H54 (cell line): ENCODE data around the gene MTIF3.

Experiments
- DNase-seq: peaks from one replicate; pipeline ENCODE4 v3.0.0; 2011; ENCODE audit warnings: low spot score, mixed read lengths; ENCODE audit not compliant: insufficient read length
- FAIRE-seq: peaks from 3 replicates; lab custom pipeline; 2011; peaks lifted over from hg19 to GRCh38; lab: Jason Lieb, UNC
- POLR2A ChIP-seq: IDR thresholded peaks from 2 replicates; pipeline ENCODE4 v1.6.1; 2011; ENCODE audit warnings: low read depth, mild to moderate bottlenecking, low read length

The MTIF3 gene

DNA sequence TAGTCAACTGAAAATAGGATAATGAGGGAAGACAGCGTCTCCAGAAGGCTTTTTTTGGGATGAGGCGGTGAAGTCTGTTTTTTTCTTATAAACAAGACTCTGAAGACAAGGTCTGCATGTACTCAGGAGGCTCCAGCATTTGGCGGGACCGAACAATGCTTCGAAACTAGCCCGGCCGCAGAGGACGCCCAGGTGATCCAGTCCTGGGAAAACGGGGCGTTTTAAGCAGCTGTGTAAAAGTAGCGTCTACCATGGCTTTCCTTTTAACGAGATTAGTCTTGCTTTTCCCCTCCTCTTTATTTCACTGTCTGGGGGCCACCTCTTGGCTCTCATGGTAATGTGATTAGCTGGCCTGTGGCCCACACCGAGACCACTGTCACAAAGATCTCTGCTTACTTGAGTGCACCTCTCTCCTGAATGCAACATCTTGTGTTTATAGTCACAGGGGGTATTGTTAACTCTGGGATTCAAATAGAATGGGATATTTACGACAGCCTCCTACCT is 55.3 kb downstream of the MTIF3 start:
- DNase-seq = no peak
- no peak for FAIRE-seq
- TF ChIP-seq POLR2A = no peak

DNA sequence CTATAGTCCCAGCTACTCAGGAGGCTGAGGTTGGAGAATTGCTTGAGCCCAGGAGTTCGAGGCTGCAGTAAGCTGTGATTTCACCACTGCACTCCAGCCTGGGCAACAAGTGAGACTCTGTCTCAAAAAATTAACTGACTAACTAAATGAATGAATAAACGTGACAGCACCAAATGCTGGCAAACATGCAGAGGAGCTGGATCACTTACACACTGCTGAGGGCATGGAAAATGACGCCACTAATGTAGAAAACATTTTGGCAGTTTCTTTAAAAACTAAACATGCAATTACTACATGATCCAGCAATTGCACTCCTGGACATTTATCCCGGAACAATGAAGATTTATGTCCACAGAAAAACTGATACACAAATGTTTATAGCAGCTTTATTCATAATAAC is 57.3 kb downstream of the MTIF3 start:
- DNase-seq (no peak), FAIRE-seq (no peak)
- TF ChIP-seq POLR2A = no peak

DNA sequence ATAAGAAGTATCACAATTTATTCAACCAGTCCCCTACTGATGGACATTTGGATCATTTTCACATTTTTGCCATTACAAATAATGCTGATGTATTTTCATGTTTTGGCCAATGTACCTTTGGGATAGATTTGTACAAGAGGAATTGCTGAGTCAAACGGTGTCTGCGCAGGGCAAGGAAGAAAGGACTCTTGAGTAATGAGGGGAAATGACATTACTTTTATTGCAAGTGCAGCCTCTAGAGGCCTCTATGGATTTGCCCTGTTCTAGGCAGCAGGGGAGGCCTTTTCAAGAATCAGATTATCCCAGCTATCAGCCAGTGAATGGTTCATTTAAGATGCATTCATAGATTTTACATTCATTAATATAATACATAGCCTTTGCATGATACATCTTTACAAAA is 58.9 kb downstream of the MTIF3 start:
- FAIRE-seq (no peak), DNase-seq (no peak)
- no peak for TF ChIP-seq POLR2A

DNA sequence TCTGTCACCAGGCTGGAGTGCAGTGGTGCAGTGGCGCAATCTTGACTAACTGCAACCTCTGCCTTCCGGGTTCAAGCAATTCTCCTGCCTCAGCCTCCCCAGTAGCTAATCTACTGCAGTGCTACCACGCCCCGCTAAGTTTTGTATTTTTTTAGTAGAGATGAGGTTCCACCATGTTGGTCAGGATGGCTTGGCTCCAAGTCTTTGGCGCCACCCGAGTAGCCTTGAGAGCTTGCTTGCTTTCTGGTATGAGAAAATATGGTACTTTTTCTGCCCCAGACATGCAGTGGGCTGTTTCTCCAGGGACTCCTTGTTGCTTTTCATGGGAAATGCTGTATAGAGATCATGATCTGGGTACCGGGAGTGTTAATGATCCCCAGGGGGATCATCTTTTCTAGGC is 60.5 kb downstream of the MTIF3 start:
- no peak for DNase-seq
- FAIRE-seq = no peak
- TF ChIP-seq POLR2A = no peak

DNA sequence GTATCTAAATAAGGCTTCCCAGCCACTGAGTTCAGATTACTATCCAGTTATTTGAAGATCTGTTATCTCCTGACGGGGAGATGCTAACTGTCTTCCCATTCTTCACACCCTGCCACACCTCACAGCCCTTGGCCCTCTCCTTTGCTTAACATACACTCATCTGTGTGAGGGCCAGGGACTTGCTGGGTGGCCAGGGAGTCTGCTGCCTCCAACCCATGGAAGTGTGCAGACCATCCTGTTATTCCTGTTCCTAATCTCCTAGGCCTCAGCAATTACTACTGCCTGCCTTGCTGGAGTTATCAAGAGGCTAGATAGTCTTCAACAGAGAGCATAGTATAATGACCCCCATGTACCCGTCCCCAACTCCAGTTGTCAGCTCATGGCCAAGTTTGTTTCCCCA is 62.1 kb downstream of the MTIF3 start:
- DNase-seq (no peak), FAIRE-seq (no peak)
- no peak for TF ChIP-seq POLR2A
